Caco-2 (cell line): Measurements from ENCODE around the gene SMIM38. TPM values are rescaled to one million over a fixed set of nuclear protein-coding genes. Genes with fewer than 3 reads are reported as not detected.

ENCODE experiments used
- BruUV-seq: library from RNA; stranded (reverse); fragments of 400-500 nt; replicated peaks from 2 replicates; lab custom pipeline; 2021; lab: Mats Ljungman, UMichigan
- CTCF ChIA-PET: fragments of 300-600 bp; sonication (Branson Sonifier 250); formaldehyde crosslinking; loops from one replicate; lab custom pipeline; 2022; ENCODE audit warnings: antibody characterized with exemption; lab: Charles Lee
- POLR2A ChIA-PET: fragments of 300-600 bp; sonication (Branson Sonifier 250); formaldehyde crosslinking; loops from one replicate; lab custom pipeline; 2022; ENCODE audit warnings: antibody characterized with exemption; lab: Charles Lee
- DNase-seq, 2 experiments: peaks; one replicate each; pipeline versions ENCODE4 v3.0.0 to v3.0.0-alpha.2; 2020 to 2022
- H3K27me3 ChIP-seq: replicated peaks from 2 replicates; pipeline ENCODE4 v1.6.0; 2011; ENCODE audit warnings: low read length; ENCODE audit not compliant: control insufficient read depth, insufficient read depth
- H3K36me3 ChIP-seq: 2 replicates; pipeline ENCODE4 v1.5.1; 2011; ENCODE audit warnings: low read length; ENCODE audit not compliant: control insufficient read depth, insufficient read depth
- H3K4me1 ChIP-seq: fragments of 250-450 bp; sonication (Bioruptor Pico); 2 replicates; pipeline ENCODE4 v1.5.1; 2020; ENCODE audit warnings: mild to moderate bottlenecking
- H3K4me3 ChIP-seq: 2 replicates; pipeline ENCODE4 v1.5.1; 2011; ENCODE audit warnings: low read depth, mild to moderate bottlenecking, control low read depth, low read length
- H3K9me3 ChIP-seq: fragments of 250-450 bp; sonication (Bioruptor Pico); 2 replicates; pipeline ENCODE4 v1.5.1; 2020; ENCODE audit warnings: mild to moderate bottlenecking, moderate library complexity
- H3K27ac Mint-ChIP-seq: one replicate; pipeline ENCODE4 v1.8.0; 2022; ENCODE audit warnings: mixed read lengths; ENCODE audit not compliant: unreplicated experiment
- H3K27me3 Mint-ChIP-seq: one replicate; pipeline ENCODE4 v1.8.0; 2022; ENCODE audit warnings: mixed read lengths; ENCODE audit not compliant: insufficient read depth, unreplicated experiment
- H3K36me3 Mint-ChIP-seq: one replicate; pipeline ENCODE4 v1.8.0; 2022; ENCODE audit warnings: mild to moderate bottlenecking, mixed read lengths; ENCODE audit not compliant: insufficient read depth, unreplicated experiment
- H3K4me1 Mint-ChIP-seq: one replicate; pipeline ENCODE4 v1.8.0; 2022; ENCODE audit warnings: low read depth, mixed read lengths; ENCODE audit not compliant: unreplicated experiment
- H3K4me3 Mint-ChIP-seq: one replicate; pipeline ENCODE4 v1.8.0; 2022; ENCODE audit warnings: mild to moderate bottlenecking, moderate library complexity, mixed read lengths; ENCODE audit not compliant: unreplicated experiment
- H3K9me3 Mint-ChIP-seq: one replicate; pipeline ENCODE4 v1.8.0; 2022; ENCODE audit warnings: mixed read lengths; ENCODE audit not compliant: unreplicated experiment
- intact Hi-C: fragments of 100-400 bp; cut with micrococcal nuclease; formaldehyde crosslinking; loops from one replicate; pipeline ENCODE4 v1.10.0; 2022; ENCODE audit not compliant: unreplicated experiment
- total RNA-seq: library from RNA; stranded (reverse); gene quantifications from 2 replicates; pipeline ENCODE4 v1.2.3, GENCODE V29; 2022
- TF ChIP-seq, protein P1 (sequence below), 2 experiments: fragments of 200-600 bp in 1 of 2; IDR thresholded peaks; 1 replicate in 1 of 2; 2 replicates in 1 of 2; pipeline versions ENCODE4 v1.5.1 to v1.8.0; 2011 to 2022; ENCODE audit warnings: antibody characterized with exemption in 1 of 2, control low read depth in 1 of 2, inconsistent platforms in 1 of 2, low read depth in 1 of 2, low read length in 1 of 2, mild to moderate bottlenecking in 1 of 2, moderate library complexity in 1 of 2; ENCODE audit not compliant: insufficient read depth in 1 of 2, severe bottlenecking in 1 of 2, unreplicated experiment in 1 of 2

The SMIM38 gene
- total RNA-seq, 1 experiment from 2014 or later, result 0.66 TPM

DNA sequence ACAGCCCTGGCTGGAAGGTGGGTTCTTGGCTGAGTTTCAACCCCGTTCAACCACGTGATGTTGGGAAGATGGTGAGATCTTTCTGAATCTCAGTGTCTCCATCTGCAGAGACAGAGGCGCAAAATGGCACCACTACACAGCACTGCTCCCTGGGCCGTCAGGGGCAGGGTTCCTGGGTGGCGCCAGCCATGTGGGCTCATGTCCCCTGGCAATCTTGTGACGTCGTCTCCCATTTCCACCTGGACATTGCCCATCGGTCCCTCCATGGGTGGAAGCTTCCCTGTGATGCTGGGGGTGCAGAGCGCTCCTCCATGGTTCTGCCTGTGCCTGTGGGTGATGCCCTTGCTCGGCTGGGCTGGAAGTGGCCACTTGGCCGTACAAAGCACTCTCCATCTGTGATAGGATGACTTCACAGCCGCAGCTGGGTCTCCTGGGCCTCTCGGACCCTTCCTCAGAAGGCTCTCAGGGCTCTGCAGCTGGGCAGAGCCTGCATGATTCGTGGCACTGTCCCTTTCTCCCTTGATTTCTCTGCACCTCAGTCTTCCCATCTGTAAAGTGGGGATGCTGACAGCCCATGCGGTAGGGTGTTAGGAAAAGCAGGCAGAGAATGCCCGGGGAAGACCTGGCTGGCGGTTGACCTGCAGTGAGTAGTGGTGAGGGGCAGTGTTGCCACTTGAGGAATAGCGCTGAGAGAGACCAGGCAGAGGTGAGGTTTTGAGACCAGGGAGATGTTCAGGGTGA, 35.2 kb downstream of the SMIM38 start:
- POLR2A ChIA-PET, result no interaction called here
- H3K27me3 ChIP-seq, result no peaks in the 10 kb centered on the region
- H3K9me3 ChIP-seq, result peaks cover 2% of the 10 kb centered on the region; the same call in 1 of the 2 replicates
- intact Hi-C loops, result no loop called here
- H3K4me3 Mint-ChIP-seq, result no peak overlapping the region
- H3K9me3 Mint-ChIP-seq, result peaks cover 39% of the 10 kb centered on the region
- peaks cover 6% of the 10 kb centered on the region; the same call in 1 of the 2 replicates for H3K4me1 ChIP-seq
- H3K36me3 ChIP-seq, result no peaks in the 10 kb centered on the region
- no peak overlapping the region for H3K4me3 ChIP-seq
- DNase-seq, result no peak
- H3K27me3 Mint-ChIP-seq, result no peaks in the 10 kb centered on the region
- H3K4me1 Mint-ChIP-seq, result no peaks in the 10 kb centered on the region
- no peak overlapping the region for H3K27ac Mint-ChIP-seq
- no TSS peak for BruUV-seq
- no peaks in the 10 kb centered on the region for H3K36me3 Mint-ChIP-seq
- TF ChIP-seq, protein P1, sequence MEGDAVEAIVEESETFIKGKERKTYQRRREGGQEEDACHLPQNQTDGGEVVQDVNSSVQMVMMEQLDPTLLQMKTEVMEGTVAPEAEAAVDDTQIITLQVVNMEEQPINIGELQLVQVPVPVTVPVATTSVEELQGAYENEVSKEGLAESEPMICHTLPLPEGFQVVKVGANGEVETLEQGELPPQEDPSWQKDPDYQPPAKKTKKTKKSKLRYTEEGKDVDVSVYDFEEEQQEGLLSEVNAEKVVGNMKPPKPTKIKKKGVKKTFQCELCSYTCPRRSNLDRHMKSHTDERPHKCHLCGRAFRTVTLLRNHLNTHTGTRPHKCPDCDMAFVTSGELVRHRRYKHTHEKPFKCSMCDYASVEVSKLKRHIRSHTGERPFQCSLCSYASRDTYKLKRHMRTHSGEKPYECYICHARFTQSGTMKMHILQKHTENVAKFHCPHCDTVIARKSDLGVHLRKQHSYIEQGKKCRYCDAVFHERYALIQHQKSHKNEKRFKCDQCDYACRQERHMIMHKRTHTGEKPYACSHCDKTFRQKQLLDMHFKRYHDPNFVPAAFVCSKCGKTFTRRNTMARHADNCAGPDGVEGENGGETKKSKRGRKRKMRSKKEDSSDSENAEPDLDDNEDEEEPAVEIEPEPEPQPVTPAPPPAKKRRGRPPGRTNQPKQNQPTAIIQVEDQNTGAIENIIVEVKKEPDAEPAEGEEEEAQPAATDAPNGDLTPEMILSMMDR (IDR thresholded peaks at IDR 0.05; ENCODE audit: insufficient read depth in 1 of 2, low read depth in 1 of 2, low read length in 1 of 2, severe bottlenecking in 1 of 2, unreplicated experiment in 1 of 2), result no peak
- CTCF ChIA-PET, result no interaction called here

DNA sequence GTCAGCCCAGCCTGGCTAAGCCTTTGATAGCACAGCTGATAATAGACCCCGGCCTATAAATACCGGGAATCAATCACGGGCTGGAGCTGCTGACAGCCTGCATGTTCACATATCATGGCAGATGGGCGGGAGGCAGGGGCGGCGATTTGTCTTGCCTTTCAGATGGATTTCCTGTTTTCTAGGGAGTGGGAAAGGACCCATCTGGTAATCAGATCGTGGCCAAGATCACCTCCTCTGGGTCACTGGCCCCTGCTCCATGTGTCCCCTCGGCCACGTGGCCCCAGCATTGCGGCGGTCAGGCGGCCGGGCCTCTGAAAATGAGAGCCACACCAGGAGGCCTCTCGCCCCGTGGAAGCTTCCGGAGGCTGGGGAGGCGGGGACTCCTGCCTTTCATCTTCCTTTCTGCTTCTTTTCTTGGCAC, 36.6 kb downstream of the SMIM38 start:
- intact Hi-C loops, result no loop called here
- no peak for DNase-seq
- CTCF ChIA-PET, result no interaction called here
- Histone ChIP-seq H3K27me3 (no peaks in the 10 kb centered on the region), H3K36me3 (no peaks in the 10 kb centered on the region), H3K4me3 (no peak overlapping the region), H3K9me3 (peaks cover 2% of the 10 kb centered on the region; the same call in 1 of the 2 replicates), H3K4me1 (peaks cover 6% of the 10 kb centered on the region; the same call in 1 of the 2 replicates)
- BruUV-seq, result no TSS peak
- POLR2A ChIA-PET, result no interaction called here
- Mint-ChIP-seq H3K4me1 (no peaks in the 10 kb centered on the region), H3K9me3 (peaks cover 39% of the 10 kb centered on the region), H3K4me3 (no peak overlapping the region), H3K36me3 (no peaks in the 10 kb centered on the region), H3K27ac (no peak overlapping the region), H3K27me3 (no peaks in the 10 kb centered on the region)
- TF ChIP-seq, protein P1 (IDR thresholded peaks at IDR 0.05; ENCODE audit: insufficient read depth in 1 of 2, low read depth in 1 of 2, low read length in 1 of 2, severe bottlenecking in 1 of 2, unreplicated experiment in 1 of 2), result no peak

DNA sequence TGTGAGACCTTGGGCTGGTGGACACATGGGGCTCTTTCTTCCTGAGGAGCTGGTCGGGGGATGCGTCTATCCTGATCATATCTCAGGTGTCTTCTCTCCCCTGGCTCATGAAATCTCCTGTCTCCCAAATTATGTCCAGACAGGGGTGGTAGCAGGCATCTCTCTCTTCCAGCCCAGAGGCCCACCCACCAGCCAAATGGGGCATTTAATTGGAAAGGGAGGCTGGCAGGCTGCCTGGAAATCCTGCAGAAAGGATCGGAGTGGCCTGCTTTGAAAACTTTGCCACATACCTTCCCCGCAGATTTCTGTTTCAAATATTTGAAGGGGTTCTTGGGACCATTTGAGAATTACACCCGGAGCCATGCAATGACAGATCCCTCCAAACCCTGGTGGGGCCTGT, 37.4 kb downstream of the SMIM38 start:
- CTCF ChIA-PET, result no interaction called here
- Histone ChIP-seq H3K36me3 (no peaks in the 10 kb centered on the region), H3K27me3 (no peaks in the 10 kb centered on the region), H3K4me1 (peaks cover 6% of the 10 kb centered on the region; the same call in 1 of the 2 replicates), H3K4me3 (no peak overlapping the region), H3K9me3 (peaks cover 2% of the 10 kb centered on the region; the same call in 1 of the 2 replicates)
- Mint-ChIP-seq H3K36me3 (no peaks in the 10 kb centered on the region), H3K4me1 (no peaks in the 10 kb centered on the region), H3K9me3 (peaks cover 32% of the 10 kb centered on the region), H3K27me3 (no peaks in the 10 kb centered on the region), H3K4me3 (no peak overlapping the region), H3K27ac (no peak overlapping the region)
- no TSS peak for BruUV-seq
- POLR2A ChIA-PET, result no interaction called here
- intact Hi-C loops, result no loop called here
- TF ChIP-seq, protein P1 (IDR thresholded peaks at IDR 0.05; ENCODE audit: insufficient read depth in 1 of 2, low read depth in 1 of 2, low read length in 1 of 2, severe bottlenecking in 1 of 2, unreplicated experiment in 1 of 2), result no peak
- DNase-seq, result no peak
